NCI-H1048 (cell line): ENCODE measurements around the gene ID2.

Experiments
- DNase-seq: peaks from one replicate; lab custom pipeline; 2025; lab: John Stamatoyannopoulos, UW

ID2 gene

GRCh38 chr2:8669157-8669817 lies 12.6 kb upstream of the ID2 start:
- DNase-seq = no peak

- DNase-seq = no peak
Measured at GRCh38 chr2:8670580-8670979, 11.3 kb upstream of the ID2 start.

DNA sequence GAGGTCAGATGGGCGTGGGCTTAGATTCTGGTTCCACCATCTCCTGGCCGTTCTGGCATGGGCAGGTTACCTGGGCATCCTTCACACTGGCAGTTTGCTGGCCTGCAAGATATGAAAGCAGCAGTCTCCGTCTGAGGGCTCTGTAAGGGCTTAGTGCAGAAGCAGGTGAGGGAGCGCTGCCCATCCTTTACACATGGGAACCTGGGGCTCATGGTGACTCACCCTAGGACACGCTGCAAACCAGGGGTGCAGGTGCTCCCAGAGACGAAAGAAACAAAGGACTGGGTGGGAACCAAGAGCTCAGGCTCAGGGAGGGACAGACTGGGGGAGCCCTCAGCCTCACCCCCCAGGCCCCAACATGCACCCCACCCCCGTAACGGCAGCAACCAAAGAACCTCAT lies 10.7 kb upstream of the ID2 start:
- DNase-seq = no peak

DNA sequence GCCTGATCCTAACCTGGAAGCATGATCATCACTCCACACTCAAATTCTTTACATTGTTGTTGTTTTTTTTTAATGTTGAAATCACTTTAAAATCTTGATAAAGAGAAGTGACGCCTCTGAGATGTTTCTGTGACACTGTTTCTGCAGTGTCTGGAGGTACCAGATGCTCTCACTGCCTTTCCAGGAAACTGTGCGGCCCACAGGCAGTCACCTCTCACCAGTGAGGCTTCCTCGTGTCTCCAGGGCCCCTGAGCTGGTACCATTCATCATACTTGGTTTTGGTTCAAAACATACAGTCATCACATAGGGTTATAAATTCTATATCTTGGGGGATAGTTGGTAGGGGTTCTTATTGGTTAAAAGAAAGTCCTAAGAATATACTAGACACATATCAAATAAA lies 10.1 kb upstream of the ID2 start:
- DNase-seq = no peak

DNA sequence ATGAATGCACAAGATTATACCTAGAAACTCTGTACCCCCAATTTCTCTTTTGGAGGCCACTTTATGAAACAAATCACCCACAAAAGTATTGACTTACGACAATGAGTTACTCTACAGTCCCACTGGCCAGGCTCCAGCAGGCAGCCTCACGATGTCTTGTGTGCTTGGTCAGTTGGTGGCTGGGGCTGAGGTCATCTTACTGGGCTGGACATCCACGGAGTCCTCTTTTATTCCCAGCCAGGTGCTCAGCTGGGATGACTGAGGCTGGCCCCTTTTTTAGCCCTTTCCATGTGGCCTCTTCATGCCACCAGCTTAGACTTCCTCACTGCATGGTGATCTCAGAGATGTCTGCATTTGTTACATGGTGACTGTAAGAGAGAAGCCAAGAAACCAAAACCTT lies 8.9 kb upstream of the ID2 start:
- no peak for DNase-seq

- no peak for DNase-seq
Measured at GRCh38 chr2:8673381-8673780, 8.5 kb upstream of the ID2 start.

GRCh38 chr2:8674420-8675009 lies 7.3 kb upstream of the ID2 start:
- DNase-seq = no peak

DNA sequence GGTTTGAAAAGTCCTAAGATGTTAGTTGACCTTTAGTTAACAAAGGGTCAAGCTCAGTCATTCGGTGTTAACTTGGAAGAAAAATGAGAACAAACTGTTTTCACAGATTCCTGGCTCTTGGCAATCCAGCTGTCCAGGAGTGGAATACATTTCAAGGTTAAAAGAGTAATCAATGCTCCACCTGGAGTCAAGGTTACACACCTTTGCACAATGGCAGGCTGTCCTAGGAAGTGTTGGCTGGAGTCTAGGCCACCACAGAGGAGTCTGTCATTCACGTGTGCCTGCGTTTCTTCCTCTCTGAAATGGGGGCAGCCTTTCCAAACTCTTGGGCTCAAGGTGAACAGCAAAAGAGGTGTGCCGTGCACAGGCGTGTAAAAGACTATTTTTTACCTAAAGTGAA lies 6.3 kb upstream of the ID2 start:
- no peak for DNase-seq

GRCh38 chr2:8676191-8676920 lies 5.5 kb upstream of the ID2 start:
- peak; percentile 66 for DNase-seq

DNA sequence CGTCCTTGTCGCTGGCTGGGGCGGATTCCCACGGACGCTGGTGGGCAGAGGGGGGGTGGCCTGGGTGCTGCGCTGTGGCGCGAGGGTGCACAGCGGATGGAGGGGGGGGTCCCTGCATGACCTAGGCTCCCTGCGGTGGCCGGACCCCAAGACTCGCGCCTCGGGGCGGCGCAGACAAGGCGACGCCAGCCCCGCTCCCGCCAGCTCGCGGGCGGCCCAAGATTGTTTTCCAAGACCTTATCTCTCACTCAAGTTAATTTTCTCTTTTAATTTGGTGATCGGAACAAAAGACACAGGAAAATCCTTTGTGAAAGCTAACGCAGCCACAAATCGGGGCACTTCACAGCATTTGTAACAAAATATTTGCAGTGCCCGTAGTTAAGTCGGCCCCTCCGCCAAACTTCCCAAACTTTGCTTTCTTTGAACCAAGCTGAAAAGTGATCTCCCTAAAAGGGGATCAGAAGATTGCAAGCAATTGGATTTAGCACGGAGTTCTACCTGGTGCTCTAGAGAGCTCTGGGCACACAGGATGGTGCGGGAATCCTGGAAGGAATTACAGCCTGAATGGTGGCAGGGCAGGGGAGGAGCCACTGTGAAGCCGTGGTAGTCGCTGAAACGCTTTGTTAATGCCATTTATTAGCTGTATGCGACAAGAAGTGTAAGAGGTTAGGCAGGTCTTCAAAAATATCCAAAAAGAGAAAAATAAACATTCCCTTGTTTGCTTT lies 4.8 kb upstream of the ID2 start:
- peak; percentile 10 for DNase-seq

GRCh38 chr2:8677646-8678592 lies 3.9 kb upstream of the ID2 start:
- peak; percentile 55 for DNase-seq

- DNase-seq = peak; percentile 86
Measured at GRCh38 chr2:8678731-8679566, 2.9 kb upstream of the ID2 start.

DNA sequence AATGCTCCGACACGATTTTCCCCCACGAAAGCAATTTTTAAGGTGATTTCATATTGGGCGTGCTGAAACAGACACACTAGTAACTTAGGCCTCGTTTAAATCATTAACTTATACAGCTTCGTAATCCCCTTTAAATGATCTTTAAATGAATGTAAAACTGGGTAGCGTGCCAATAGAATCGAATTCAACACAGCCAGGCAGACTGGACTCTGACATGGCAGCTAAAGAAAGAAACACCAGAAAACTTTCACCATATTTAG lies 2.4 kb upstream of the ID2 start:
- no peak for DNase-seq

GRCh38 chr2:8679827-8680731 lies 1.8 kb upstream of the ID2 start:
- peak; percentile 37 for DNase-seq

DNA sequence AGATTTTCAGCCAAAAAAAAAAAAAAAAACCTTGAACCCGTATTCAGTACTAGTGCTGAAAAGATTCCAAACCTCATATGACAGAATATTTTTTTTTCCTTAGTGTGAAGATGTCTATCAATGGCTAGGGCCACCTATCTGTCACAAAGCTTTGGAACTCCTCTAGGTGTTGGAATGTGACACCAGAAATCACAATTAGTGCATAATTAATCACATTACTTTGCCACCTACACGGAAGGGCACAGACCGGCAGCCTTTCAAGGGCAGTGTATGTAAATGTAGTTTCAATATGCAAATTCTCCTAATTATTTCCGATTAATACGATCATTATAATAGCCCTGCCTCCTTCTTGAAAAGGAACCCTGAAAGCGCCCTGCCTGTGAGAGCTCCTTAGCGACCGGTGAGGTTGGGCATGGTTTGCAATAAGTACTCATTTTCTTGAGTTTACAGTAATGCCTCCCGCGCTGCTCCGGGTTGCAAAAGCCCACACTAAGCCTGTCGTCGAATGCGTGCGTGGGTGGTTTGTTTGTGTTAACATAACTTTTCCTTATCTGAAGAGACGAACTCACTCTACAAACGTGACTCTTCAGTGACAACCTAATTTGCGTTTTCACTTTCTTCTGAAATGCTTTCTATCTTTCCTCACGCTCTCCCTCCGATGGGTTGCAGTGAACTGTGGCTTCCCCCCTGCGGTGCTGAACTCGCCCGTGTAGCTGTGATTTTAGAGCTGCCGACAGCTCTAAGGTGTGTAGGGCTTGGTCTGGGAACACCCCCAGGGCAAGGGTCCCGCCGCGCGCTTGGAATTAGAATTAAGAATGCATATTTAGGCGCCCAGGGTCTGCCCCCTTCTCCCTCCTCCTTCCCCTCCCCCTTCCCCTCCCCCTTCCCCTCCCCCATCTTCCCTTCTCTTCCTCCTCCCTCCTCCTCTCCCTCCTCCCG lies 765 bp upstream of the ID2 start:
- DNase-seq = peak; percentile 52

DNA sequence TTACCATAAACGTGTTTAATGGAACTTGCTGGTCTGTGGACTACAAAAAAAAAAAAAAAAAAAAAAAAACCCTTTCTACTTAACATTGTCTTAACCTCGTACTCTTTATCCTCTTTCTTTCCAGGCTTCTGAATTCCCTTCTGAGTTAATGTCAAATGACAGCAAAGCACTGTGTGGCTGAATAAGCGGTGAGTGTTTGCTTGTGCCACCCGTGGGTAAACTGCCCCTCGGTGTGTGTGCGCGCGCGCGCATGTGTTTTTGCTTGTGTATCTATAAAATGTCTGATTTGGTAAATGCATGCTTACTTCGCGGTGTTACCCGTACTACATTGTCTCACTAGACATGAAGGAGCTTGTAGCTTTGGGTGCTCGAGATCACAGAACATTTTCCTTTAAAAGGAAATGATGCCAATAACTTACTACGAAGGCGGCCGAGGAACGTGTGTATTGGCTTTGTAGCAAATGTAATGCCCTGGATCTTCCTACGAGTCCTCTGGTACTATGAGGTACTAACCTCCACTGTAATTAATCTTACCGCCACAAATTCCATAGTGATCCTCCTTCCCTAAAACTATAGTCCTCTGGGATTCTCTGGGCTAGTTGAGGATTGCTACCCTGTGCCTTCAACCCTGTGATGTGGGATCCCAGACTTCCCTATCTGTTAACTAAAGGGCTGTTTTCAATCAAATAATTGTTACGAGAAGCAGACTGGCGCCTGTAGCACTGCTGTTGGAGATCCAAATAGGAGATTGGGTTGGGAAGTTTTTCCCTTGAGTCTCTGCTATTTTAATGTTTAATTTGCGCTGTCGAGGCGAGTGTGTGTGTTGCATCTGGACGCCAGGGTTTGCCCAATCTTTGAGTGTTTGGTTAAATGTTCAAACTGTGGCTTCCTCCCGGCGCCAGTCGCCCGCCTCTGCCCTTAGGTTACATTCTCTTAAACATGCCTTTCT lies 1.1 kb downstream of the ID2 start:
- DNase-seq = no peak

GRCh38 chr2:8684540-8684877 lies 2.7 kb downstream of the ID2 start:
- no peak for DNase-seq
